ENCODE data around the gene SOHLH2. TPM values are rescaled to one million over a fixed set of nuclear protein-coding genes. Genes with fewer than 3 reads are reported as not detected.

Gene SOHLH2
- total RNA-seq, 1 experiment from 2014 or later = not detected

- Histone ChIP-seq H3K9ac (ENCODE audit: low read length) (no peak overlapping the region), H3K4me3 (ENCODE audit: low read length) (no peak overlapping the region), H3K79me2 (ENCODE audit: low read length) (no peaks in the 10 kb centered on the region), H3K27ac (ENCODE audit: low read length) (no peak overlapping the region), H3F3A (ENCODE audit: low read length, unreplicated experiment) (no peaks in the 10 kb centered on the region), H3K36me3 (ENCODE audit: low read depth, low read length) (no peaks in the 10 kb centered on the region), H3K27me3 (ENCODE audit: low read length) (no peaks in the 10 kb centered on the region; the same call in 1 of the 2 replicates), H3K9me3 (ENCODE audit: low read length) (no peaks in the 10 kb centered on the region), H3K4me2 (ENCODE audit: low read length) (no peak overlapping the region), H4K20me1 (ENCODE audit: low read length) (no peaks in the 10 kb centered on the region), H3K9me2 (replicated peaks; ENCODE audit: low read length) (no peaks in the 10 kb centered on the region), H2AFZ (ENCODE audit: low read length) (no peak overlapping the region), H3K4me1 (ENCODE audit: insufficient read depth, low read length) (no peaks in the 10 kb centered on the region)
- intact Hi-C loops (cut with micrococcal nuclease) = no loop called here
- no TSS peak for BruUV-seq (replicated peaks)
- ChIA-PET POLR2A (ENCODE audit: unreplicated experiment) (no interaction called here), CTCF (no interaction called here)
- DNase-seq (peak; percentile 12), ATAC-seq (peak; percentile 70; the same call in 1 of the 2 replicates)
- no peak for TF ChIP-seq CTCF (conservative IDR thresholded peaks at IDR 0.05; ENCODE audit: low read depth, low read length)
- no peak for TF ChIP-seq EZH2 (IDR thresholded peaks at IDR 0.05; ENCODE audit: low read length, unreplicated experiment)
- no peak for TF ChIP-seq EZH2phosphoT487 (IDR thresholded peaks at IDR 0.05; ENCODE audit: borderline replicate concordance, low read length)
These were observed 37.2 kb upstream of the SOHLH2 start for GRCh38 chr13:36251526-36251925.

- Histone ChIP-seq H2AFZ (ENCODE audit: low read length) (no peak overlapping the region), H3F3A (ENCODE audit: low read length, unreplicated experiment) (no peaks in the 10 kb centered on the region), H3K9me3 (ENCODE audit: low read length) (no peaks in the 10 kb centered on the region), H3K4me1 (ENCODE audit: insufficient read depth, low read length) (no peaks in the 10 kb centered on the region), H3K27ac (ENCODE audit: low read length) (no peak overlapping the region), H3K4me2 (ENCODE audit: low read length) (no peak overlapping the region), H3K79me2 (ENCODE audit: low read length) (no peaks in the 10 kb centered on the region), H3K9ac (ENCODE audit: low read length) (no peak overlapping the region), H3K36me3 (ENCODE audit: low read depth, low read length) (no peaks in the 10 kb centered on the region), H3K27me3 (ENCODE audit: low read length) (no peaks in the 10 kb centered on the region; the same call in 1 of the 2 replicates), H3K9me2 (replicated peaks; ENCODE audit: low read length) (no peaks in the 10 kb centered on the region), H4K20me1 (ENCODE audit: low read length) (no peaks in the 10 kb centered on the region), H3K4me3 (ENCODE audit: low read length) (no peak overlapping the region)
- CTCF ChIA-PET = no interaction called here
- no peak for DNase-seq
- BruUV-seq (replicated peaks) = no TSS peak
- intact Hi-C loops (cut with micrococcal nuclease) = no loop called here
- no peak for ATAC-seq
- POLR2A ChIA-PET (ENCODE audit: unreplicated experiment) = no interaction called here
- no peak for TF ChIP-seq EZH2 (IDR thresholded peaks at IDR 0.05; ENCODE audit: low read length, unreplicated experiment)
These were observed 36.7 kb upstream of the SOHLH2 start for GRCh38 chr13:36251017-36251416.

GRCh38 chr13:36248700-36249099, 34.3 kb upstream of the SOHLH2 start:
- H3K4me1 ChIP-seq (ENCODE audit: insufficient read depth, low read length) = peaks cover 16% of the 10 kb centered on the region
- no peaks in the 10 kb centered on the region for H3K9me2 ChIP-seq (replicated peaks; ENCODE audit: low read length)
- no peaks in the 10 kb centered on the region for H3K9me3 ChIP-seq (ENCODE audit: low read length)
- no peak overlapping the region for H3K4me2 ChIP-seq (ENCODE audit: low read length)
- H3K27ac ChIP-seq (ENCODE audit: low read length) = no peak overlapping the region
- no peak overlapping the region for H3K4me3 ChIP-seq (ENCODE audit: low read length)
- no peaks in the 10 kb centered on the region for H3K79me2 ChIP-seq (ENCODE audit: low read length)
- CTCF ChIA-PET = no interaction called here
- no peak overlapping the region for H3K9ac ChIP-seq (ENCODE audit: low read length)
- no peaks in the 10 kb centered on the region for H3K36me3 ChIP-seq (ENCODE audit: low read depth, low read length)
- TF ChIP-seq CTCF (conservative IDR thresholded peaks at IDR 0.05; ENCODE audit: low read depth, low read length) (no peak), EZH2 (IDR thresholded peaks at IDR 0.05; ENCODE audit: low read length, unreplicated experiment) (no peak), EZH2phosphoT487 (IDR thresholded peaks at IDR 0.05; ENCODE audit: borderline replicate concordance, low read length) (no peak)
- no peaks in the 10 kb centered on the region for H4K20me1 ChIP-seq (ENCODE audit: low read length)
- intact Hi-C loops (cut with micrococcal nuclease) = no loop called here
- no peaks in the 10 kb centered on the region; the same call in 1 of the 2 replicates for H3K27me3 ChIP-seq (ENCODE audit: low read length)
- H2AFZ ChIP-seq (ENCODE audit: low read length) = no peak overlapping the region
- POLR2A ChIA-PET (ENCODE audit: unreplicated experiment) = no interaction called here
- BruUV-seq (replicated peaks) = no TSS peak
- no peak for DNase-seq
- ATAC-seq = no peak
- no peaks in the 10 kb centered on the region for H3F3A ChIP-seq (ENCODE audit: low read length, unreplicated experiment)
